BE2C (cell line): ENCODE data around the gene NGEF.

Experiments
- DNase-seq: peaks from one replicate; pipeline ENCODE4 v3.0.0-alpha.2; 2020
- H3K27me3 ChIP-seq: fragments of 250-450 bp; sonication (Bioruptor Pico); 2 replicates; pipeline ENCODE4 v1.5.1; 2020; ENCODE audit warnings: mild to moderate bottlenecking
- H3K36me3 ChIP-seq: fragments of 250-450 bp; sonication (Bioruptor Pico); 2 replicates; pipeline ENCODE4 v1.5.1; 2020; ENCODE audit warnings: mild to moderate bottlenecking
- H3K4me1 ChIP-seq: fragments of 250-450 bp; sonication (Bioruptor Pico); 2 replicates; pipeline ENCODE4 v1.5.1; 2020
- H3K4me3 ChIP-seq: 2 replicates; pipeline ENCODE4 v1.5.1; 2011; ENCODE audit warnings: low read depth, low read length
- H3K9me3 ChIP-seq: fragments of 250-450 bp; sonication (Bioruptor Pico); 2 replicates; pipeline ENCODE4 v1.5.1; 2020
- TF ChIP-seq, protein P1 (sequence below): IDR thresholded peaks from 2 replicates; pipeline ENCODE4 v1.5.1; 2012; ENCODE audit warnings: mild to moderate bottlenecking, low read depth, low read length

Gene NGEF

DNA sequence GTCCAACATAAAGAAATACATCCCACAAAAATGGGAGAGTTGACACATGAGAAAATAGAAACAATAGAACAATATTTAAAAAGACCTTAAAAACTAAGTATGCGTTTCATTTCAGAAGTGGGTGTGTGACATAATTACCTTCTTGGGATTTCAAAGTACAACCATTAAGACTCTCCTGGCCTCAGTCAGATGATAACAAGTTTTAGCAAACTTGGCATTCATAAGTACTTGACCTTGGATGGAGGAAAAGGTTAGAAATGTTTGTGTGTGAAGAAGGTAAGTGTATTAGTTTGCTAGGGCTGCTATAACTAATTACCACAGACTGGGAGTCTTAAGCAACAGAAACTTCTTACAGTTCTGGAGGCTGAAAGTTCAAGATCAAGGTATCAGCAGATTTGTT, 4.9 kb upstream of the NGEF start:
- TF ChIP-seq, protein P1, sequence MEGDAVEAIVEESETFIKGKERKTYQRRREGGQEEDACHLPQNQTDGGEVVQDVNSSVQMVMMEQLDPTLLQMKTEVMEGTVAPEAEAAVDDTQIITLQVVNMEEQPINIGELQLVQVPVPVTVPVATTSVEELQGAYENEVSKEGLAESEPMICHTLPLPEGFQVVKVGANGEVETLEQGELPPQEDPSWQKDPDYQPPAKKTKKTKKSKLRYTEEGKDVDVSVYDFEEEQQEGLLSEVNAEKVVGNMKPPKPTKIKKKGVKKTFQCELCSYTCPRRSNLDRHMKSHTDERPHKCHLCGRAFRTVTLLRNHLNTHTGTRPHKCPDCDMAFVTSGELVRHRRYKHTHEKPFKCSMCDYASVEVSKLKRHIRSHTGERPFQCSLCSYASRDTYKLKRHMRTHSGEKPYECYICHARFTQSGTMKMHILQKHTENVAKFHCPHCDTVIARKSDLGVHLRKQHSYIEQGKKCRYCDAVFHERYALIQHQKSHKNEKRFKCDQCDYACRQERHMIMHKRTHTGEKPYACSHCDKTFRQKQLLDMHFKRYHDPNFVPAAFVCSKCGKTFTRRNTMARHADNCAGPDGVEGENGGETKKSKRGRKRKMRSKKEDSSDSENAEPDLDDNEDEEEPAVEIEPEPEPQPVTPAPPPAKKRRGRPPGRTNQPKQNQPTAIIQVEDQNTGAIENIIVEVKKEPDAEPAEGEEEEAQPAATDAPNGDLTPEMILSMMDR: no peak
- Histone ChIP-seq H3K27me3 (no peaks in the 10 kb centered on the region), H3K36me3 (no peaks in the 10 kb centered on the region), H3K9me3 (no peaks in the 10 kb centered on the region), H3K4me1 (no peaks in the 10 kb centered on the region), H3K4me3 (no peak overlapping the region)
- no peak for DNase-seq

GRCh38 chr2:233015019-233015645, 2.1 kb upstream of the NGEF start:
- TF ChIP-seq, protein P1: no peak
- Histone ChIP-seq H3K4me3 (no peak overlapping the region), H3K4me1 (no peaks in the 10 kb centered on the region), H3K9me3 (no peaks in the 10 kb centered on the region), H3K27me3 (no peaks in the 10 kb centered on the region), H3K36me3 (no peaks in the 10 kb centered on the region)
- no peak for DNase-seq

DNA sequence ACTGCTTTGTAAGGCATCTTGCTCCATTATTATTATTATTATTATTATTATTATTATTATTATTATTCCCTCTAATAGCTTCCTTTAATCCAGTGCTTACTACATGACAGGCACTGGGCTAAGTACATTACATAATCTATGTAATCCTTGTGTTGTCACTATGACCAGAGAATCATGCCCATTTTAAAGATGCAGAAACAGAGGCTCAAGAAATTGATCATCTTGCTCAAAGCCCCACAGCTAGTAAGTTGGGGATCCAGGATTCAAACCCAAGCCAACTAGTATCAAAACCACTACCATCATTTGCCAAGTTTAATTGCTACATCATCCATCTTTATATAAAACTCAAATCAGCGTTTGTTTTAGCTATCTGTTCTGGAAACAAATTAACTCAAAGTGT, 594 bp upstream of the NGEF start:
- Histone ChIP-seq H3K36me3 (no peaks in the 10 kb centered on the region), H3K9me3 (no peaks in the 10 kb centered on the region), H3K4me1 (no peaks in the 10 kb centered on the region), H3K4me3 (no peak overlapping the region), H3K27me3 (no peaks in the 10 kb centered on the region)
- TF ChIP-seq, protein P1: no peak
- DNase-seq: no peak

DNA sequence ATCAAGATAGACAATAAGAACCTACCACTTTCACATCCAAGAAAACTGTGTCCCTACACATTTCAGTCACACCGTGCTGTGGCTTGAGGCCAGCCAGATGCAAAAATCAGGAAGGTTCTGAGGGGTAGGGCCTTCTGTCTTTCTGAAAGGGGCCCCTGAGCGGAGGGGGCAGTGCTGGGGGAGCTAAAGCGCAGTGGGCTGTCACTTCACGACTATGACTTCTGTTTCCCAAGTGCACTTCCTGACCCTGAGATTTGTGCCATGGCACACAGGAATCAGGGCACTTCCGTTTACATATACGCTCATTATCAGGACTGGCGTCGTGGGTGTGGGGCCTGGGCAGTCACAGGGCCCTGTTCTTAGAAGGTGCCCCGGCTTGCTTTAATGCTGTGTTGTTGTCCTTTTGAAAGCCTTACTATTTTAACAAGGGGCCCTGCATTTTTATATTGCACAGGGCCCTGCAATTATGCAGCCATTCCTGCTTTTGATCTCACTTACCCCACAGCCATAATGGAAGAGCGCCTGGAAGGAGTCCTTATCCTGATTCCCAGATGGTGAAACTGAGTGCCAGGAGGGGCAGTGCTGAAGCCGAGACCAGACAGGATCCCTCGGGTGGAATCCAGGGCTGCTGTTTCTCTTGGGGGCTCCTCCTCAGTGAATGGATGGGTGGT, 620 bp downstream of the NGEF start:
- Histone ChIP-seq H3K9me3 (no peaks in the 10 kb centered on the region), H3K4me3 (no peak overlapping the region), H3K27me3 (no peaks in the 10 kb centered on the region), H3K4me1 (no peaks in the 10 kb centered on the region), H3K36me3 (no peaks in the 10 kb centered on the region)
- no peak for DNase-seq
- TF ChIP-seq, protein P1: no peak

DNA sequence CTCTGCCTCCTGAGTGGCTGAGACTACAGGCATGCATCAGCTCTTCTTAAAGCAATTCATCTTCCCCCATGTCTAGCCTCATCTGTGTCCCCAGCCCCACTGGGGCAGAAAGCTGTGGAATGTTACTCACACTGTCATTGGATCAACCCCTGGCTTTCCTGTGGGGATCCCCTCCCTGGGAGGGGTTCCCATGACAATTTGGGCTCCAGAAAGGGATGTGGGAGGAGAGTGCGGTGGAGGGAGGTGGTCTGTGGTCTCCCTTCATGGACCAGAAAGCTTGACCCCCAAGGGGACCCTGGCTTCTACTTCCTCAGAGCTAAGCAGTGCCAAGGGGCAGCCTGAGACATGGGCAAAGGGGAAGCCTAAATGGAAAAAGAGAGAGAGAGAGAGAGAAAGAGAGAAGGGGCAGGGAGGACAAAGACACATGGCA, 1.3 kb downstream of the NGEF start:
- TF ChIP-seq, protein P1: no peak
- no peak for DNase-seq
- Histone ChIP-seq H3K4me1 (no peaks in the 10 kb centered on the region), H3K27me3 (no peaks in the 10 kb centered on the region), H3K4me3 (no peak overlapping the region), H3K36me3 (no peaks in the 10 kb centered on the region), H3K9me3 (no peaks in the 10 kb centered on the region)

DNA sequence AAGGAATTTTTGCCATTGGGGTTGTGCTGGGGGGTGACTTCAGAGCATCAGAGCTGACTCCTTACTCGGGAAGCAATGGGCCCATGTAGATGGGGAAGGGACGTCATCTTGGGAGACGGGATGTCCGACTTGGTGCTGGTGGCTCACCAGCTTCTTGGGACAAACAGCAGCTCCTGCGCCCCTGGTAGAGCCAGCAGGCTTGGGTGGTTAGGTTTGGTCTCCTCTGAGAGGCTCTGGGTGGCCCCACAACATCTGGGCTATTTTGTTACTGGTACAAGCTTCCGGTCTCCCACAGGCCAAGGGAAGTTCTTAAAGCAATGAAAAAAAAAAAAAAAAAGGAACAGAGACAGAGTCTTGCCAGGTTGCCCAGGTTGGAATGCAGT, 1.8 kb downstream of the NGEF start:
- Histone ChIP-seq H3K27me3 (no peaks in the 10 kb centered on the region), H3K4me3 (no peak overlapping the region), H3K36me3 (no peaks in the 10 kb centered on the region), H3K4me1 (no peaks in the 10 kb centered on the region), H3K9me3 (no peaks in the 10 kb centered on the region)
- TF ChIP-seq, protein P1: no peak
- no peak for DNase-seq
